ENCODE data around the gene BDKRB1. TPM values are rescaled to one million over a fixed set of nuclear protein-coding genes. Genes with fewer than 3 reads are reported as not detected.

The BDKRB1 gene
- total RNA-seq, 1 donor from 2014 or later, result not detected

DNA sequence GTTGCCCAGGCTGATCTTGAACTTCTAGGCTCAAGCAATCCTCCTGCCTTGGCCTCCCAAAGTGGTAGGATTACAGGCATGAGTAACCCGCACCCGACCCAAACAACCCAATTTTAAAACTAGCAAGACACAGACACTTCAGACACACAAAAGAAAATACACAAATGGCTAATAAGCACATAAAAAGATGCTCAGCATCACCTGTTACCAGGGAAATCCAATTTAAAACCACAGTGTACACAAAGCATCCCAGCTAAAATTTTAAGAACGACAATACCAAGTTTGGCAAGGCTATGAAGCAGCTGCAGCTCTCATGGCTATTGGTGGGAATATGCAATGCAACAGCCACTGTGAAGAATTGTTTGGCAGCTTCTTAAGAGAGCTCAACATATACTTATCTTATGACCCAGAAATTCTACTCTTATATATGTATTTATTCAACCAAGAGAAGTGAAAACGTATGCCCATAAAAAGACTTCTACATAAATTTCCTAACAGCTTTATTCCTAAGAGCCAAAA, 42.0 kb downstream of the BDKRB1 start:
- Mint-ChIP-seq H3K27ac (no peak overlapping the region), H3K4me3 (ENCODE audit: low read depth) (no peak overlapping the region), H3K27me3 (no peaks in the 10 kb centered on the region), H3K36me3 (ENCODE audit: insufficient read depth) (peaks cover 9% of the 10 kb centered on the region), H3K9me3 (ENCODE audit: low read depth) (no peaks in the 10 kb centered on the region), H3K4me1 (ENCODE audit: low read depth) (peaks cover 11% of the 10 kb centered on the region)
- no peak for DNase-seq (ENCODE audit: low spot score, unreplicated experiment)
- TF ChIP-seq CTCF (IDR thresholded peaks at IDR 0.05; ENCODE audit: unreplicated experiment), result no peak

DNA sequence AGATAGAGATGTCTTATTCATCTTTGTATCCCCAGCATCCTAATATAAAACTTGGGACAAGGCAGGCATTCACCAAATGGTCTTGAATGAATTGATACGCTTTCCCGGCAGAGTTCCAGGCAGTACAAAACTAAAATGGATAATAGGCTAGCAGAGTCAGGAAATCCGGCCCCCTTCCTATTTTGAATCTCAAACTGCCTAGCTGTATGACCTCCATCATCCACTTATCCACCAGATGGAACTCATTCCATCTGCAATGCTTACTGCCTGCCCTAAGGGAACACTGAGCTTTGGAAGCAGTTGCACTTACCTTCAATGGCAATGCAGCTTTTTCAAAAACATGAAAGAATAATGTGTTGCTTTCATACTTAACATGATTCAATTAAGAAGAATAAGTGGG, 43.4 kb downstream of the BDKRB1 start:
- no peak for TF ChIP-seq CTCF (IDR thresholded peaks at IDR 0.05; ENCODE audit: unreplicated experiment)

GRCh38 chr14:96303981-96304380, 48.0 kb downstream of the BDKRB1 start:
- no peak overlapping the region for H3K27ac Mint-ChIP-seq
- no peaks in the 10 kb centered on the region for H3K9me3 Mint-ChIP-seq (ENCODE audit: low read depth)
- no peak overlapping the region for H3K4me3 Mint-ChIP-seq (ENCODE audit: low read depth)
- H3K4me1 Mint-ChIP-seq (ENCODE audit: low read depth), result peaks cover 4% of the 10 kb centered on the region
- DNase-seq (ENCODE audit: low spot score, unreplicated experiment), result no peak
- peaks cover 11% of the 10 kb centered on the region for H3K36me3 Mint-ChIP-seq (ENCODE audit: insufficient read depth)
- no peak for TF ChIP-seq CTCF (IDR thresholded peaks at IDR 0.05; ENCODE audit: unreplicated experiment)
- no peaks in the 10 kb centered on the region for H3K27me3 Mint-ChIP-seq

More for the DNA sequence above, 43.4 kb downstream of the BDKRB1 start:
- Mint-ChIP-seq H3K27me3 (no peaks in the 10 kb centered on the region), H3K36me3 (ENCODE audit: insufficient read depth) (peaks cover 9% of the 10 kb centered on the region), H3K4me3 (ENCODE audit: low read depth) (no peak overlapping the region), H3K9me3 (ENCODE audit: low read depth) (no peaks in the 10 kb centered on the region), H3K27ac (peak overlapping the region; percentile 4), H3K4me1 (ENCODE audit: low read depth) (peaks cover 1% of the 10 kb centered on the region)
- DNase-seq (ENCODE audit: low spot score, unreplicated experiment), result no peak

- H3K4me3 Mint-ChIP-seq (ENCODE audit: low read depth), result no peak overlapping the region
- H3K4me1 Mint-ChIP-seq (ENCODE audit: low read depth), result peaks cover 12% of the 10 kb centered on the region
- no peak for DNase-seq (ENCODE audit: low spot score, unreplicated experiment)
- no peaks in the 10 kb centered on the region for H3K27me3 Mint-ChIP-seq
- peaks cover 10% of the 10 kb centered on the region for H3K36me3 Mint-ChIP-seq (ENCODE audit: insufficient read depth)
- H3K9me3 Mint-ChIP-seq (ENCODE audit: low read depth), result no peaks in the 10 kb centered on the region
- TF ChIP-seq CTCF (IDR thresholded peaks at IDR 0.05; ENCODE audit: unreplicated experiment), result peak; percentile 43
- no peak overlapping the region for H3K27ac Mint-ChIP-seq
Measured at GRCh38 chr14:96304956-96305355, 48.9 kb downstream of the BDKRB1 start.

- Mint-ChIP-seq H3K4me1 (ENCODE audit: low read depth) (peaks cover 19% of the 10 kb centered on the region), H3K27me3 (no peaks in the 10 kb centered on the region), H3K27ac (no peak overlapping the region), H3K4me3 (ENCODE audit: low read depth) (no peak overlapping the region), H3K36me3 (ENCODE audit: insufficient read depth) (peaks cover 14% of the 10 kb centered on the region), H3K9me3 (ENCODE audit: low read depth) (no peaks in the 10 kb centered on the region)
- TF ChIP-seq CTCF (IDR thresholded peaks at IDR 0.05; ENCODE audit: unreplicated experiment), result no peak
- no peak for DNase-seq (ENCODE audit: low spot score, unreplicated experiment)
Measured at GRCh38 chr14:96307434-96307833, 51.4 kb downstream of the BDKRB1 start.
